ENCODE measurements around the gene RIPPLY3. TPM values are rescaled to one million over a fixed set of nuclear protein-coding genes. Genes with fewer than 3 reads are reported as not detected.
A peak's percentile ranks its signal among the peaks of the same experiment; 100 is the strongest.
"Not testable (repeated sequence)": the region's sequence is repeated elsewhere in the genome, so short reads cannot be mapped to it uniquely, and the experiment has no call there.

The RIPPLY3 gene
- total RNA-seq, 1 donor from 2014 or later: 17.9 TPM

- no peak overlapping the region for H3K27ac Mint-ChIP-seq
- TF ChIP-seq CTCF (IDR thresholded peaks at IDR 0.05; ENCODE audit: unreplicated experiment): no peak
- no peak for DNase-seq (ENCODE audit: low spot score, unreplicated experiment)
Measured at GRCh38 chr21:36985751-36986594, 20.5 kb upstream of the RIPPLY3 start.

GRCh38 chr21:36987845-36988244 lies 18.7 kb upstream of the RIPPLY3 start:
- H3K27me3 Mint-ChIP-seq: no peaks in the 10 kb centered on the region
- no peak overlapping the region for H3K4me3 Mint-ChIP-seq (ENCODE audit: low read depth)
- TF ChIP-seq CTCF (IDR thresholded peaks at IDR 0.05; ENCODE audit: unreplicated experiment): no peak
- H3K4me1 Mint-ChIP-seq (ENCODE audit: low read depth): peaks cover 8% of the 10 kb centered on the region
- H3K36me3 Mint-ChIP-seq (ENCODE audit: insufficient read depth): peaks cover 4% of the 10 kb centered on the region
- no peak for DNase-seq (ENCODE audit: low spot score, unreplicated experiment)
- no peaks in the 10 kb centered on the region for H3K9me3 Mint-ChIP-seq (ENCODE audit: low read depth)
- no peak overlapping the region for H3K27ac Mint-ChIP-seq

More at GRCh38 chr21:36985751-36986594, 20.5 kb upstream of the RIPPLY3 start:
- Mint-ChIP-seq H3K36me3 (ENCODE audit: insufficient read depth) (peaks cover 4% of the 10 kb centered on the region), H3K4me1 (ENCODE audit: low read depth) (peaks cover 9% of the 10 kb centered on the region), H3K27me3 (no peaks in the 10 kb centered on the region), H3K4me3 (ENCODE audit: low read depth) (no peak overlapping the region), H3K9me3 (ENCODE audit: low read depth) (no peaks in the 10 kb centered on the region)

- no peak for TF ChIP-seq CTCF (IDR thresholded peaks at IDR 0.05; ENCODE audit: unreplicated experiment)
- Mint-ChIP-seq H3K27me3 (no peaks in the 10 kb centered on the region), H3K9me3 (ENCODE audit: low read depth) (no peaks in the 10 kb centered on the region), H3K36me3 (ENCODE audit: insufficient read depth) (peaks cover 4% of the 10 kb centered on the region), H3K4me3 (ENCODE audit: low read depth) (peak overlapping the region; percentile 31), H3K4me1 (ENCODE audit: low read depth) (peaks cover 8% of the 10 kb centered on the region), H3K27ac (no peak overlapping the region)
- no peak for DNase-seq (ENCODE audit: low spot score, unreplicated experiment)
Measured at GRCh38 chr21:36988536-36988935, 18.0 kb upstream of the RIPPLY3 start.

GRCh38 chr21:36989199-36989698 lies 17.3 kb upstream of the RIPPLY3 start:
- not testable (repeated sequence) for DNase-seq (ENCODE audit: low spot score, unreplicated experiment); H3K9me3 Mint-ChIP-seq (ENCODE audit: low read depth); H3K36me3 Mint-ChIP-seq (ENCODE audit: insufficient read depth); H3K4me1 Mint-ChIP-seq (ENCODE audit: low read depth); H3K27me3 Mint-ChIP-seq
- H3K4me3 Mint-ChIP-seq (ENCODE audit: low read depth): peak overlapping the region; percentile 71
- peak overlapping the region; percentile 79 for H3K27ac Mint-ChIP-seq

GRCh38 chr21:36989699-36990507 lies 16.6 kb upstream of the RIPPLY3 start:
- peak overlapping the region; percentile 71 for H3K4me3 Mint-ChIP-seq (ENCODE audit: low read depth)

More at GRCh38 chr21:36989699-36990507, 16.6 kb upstream of the RIPPLY3 start:
- Mint-ChIP-seq H3K4me1 (ENCODE audit: low read depth) (peaks cover 8% of the 10 kb centered on the region), H3K36me3 (ENCODE audit: insufficient read depth) (peaks cover 4% of the 10 kb centered on the region), H3K27ac (peak overlapping the region; percentile 97), H3K27me3 (peaks cover under 1% of the 10 kb centered on the region), H3K9me3 (ENCODE audit: low read depth) (no peaks in the 10 kb centered on the region)
- peak; percentile 98 for TF ChIP-seq CTCF (IDR thresholded peaks at IDR 0.05; ENCODE audit: unreplicated experiment)
- DNase-seq (ENCODE audit: low spot score, unreplicated experiment): peak; percentile 82
